ENCODE measurements around the gene DRAM1. TPM values are rescaled to one million over a fixed set of nuclear protein-coding genes. Genes with fewer than 3 reads are reported as not detected.

The DRAM1 gene
- total and polyA plus RNA-seq, 9 of the 15 experiments (the other 6 are each of a cell fraction or from before 2014, with no cell fraction given): 1.4 to 4.3 (median 2.7) TPM

DNA sequence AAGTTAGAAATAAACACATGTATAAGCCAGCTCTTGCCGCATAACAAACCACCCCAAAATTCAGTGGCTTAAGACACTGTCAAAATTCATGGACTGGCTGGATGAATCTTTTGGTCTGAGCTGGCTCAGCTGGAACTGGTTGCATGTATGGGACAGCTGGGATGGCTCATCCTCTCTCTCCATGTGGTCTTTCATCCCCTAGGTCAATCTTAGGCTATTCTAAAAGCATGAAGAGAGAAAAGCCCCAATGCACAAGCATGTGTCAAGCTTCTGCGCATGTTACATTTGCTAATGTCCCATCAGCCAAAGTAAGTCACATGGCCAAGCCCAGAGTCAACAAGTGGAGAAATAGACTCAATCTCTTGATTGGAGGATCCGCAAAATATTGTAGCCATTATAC is 71.0 kb downstream of the DRAM1 start:
- no peaks in the 10 kb centered on the region for H3K9me1 ChIP-seq (ENCODE audit: control insufficient read depth, insufficient read depth, low read length)
- no peak overlapping the region for H3K27ac ChIP-seq (ENCODE audit: extremely low read depth, low read depth, low read length)
- intact Hi-C loops (cut with micrococcal nuclease) (no loop called here), in situ Hi-C loops (cut with MboI) (loop anchor here (25.0 kb wide), 1 partner anchor 539 kb away; the partner anchor contains the start of gene IGF1)
- DNase-seq (ENCODE audit: extremely low read depth in 1 of 4, low spot score in 3 of 4) (no peak), FAIRE-seq (no peak), ATAC-seq (no peak)
- peaks cover 10 to 20% of the 10 kb centered on the region in 2 experiments; a peak in 4 of 5 replicates for H3K27me3 ChIP-seq (ENCODE audit: control insufficient read depth in 2 of 2, insufficient read depth in 2 of 2, low read length in 2 of 2)
- no peaks in the 10 kb centered on the region for H3K79me2 ChIP-seq (ENCODE audit: control insufficient read depth, insufficient read depth, low read length)
- no peak overlapping the region for H2AFZ ChIP-seq (ENCODE audit: low read depth, low read length)
- H3K9me3 ChIP-seq (replicated peaks; ENCODE audit: control insufficient read depth, insufficient read depth, low read depth, low read length): peaks cover 2% of the 10 kb centered on the region; the same call in 1 of the 2 replicates
- H3K36me3 ChIP-seq (ENCODE audit: control insufficient read depth, insufficient read depth, low read length): no peaks in the 10 kb centered on the region
- TF ChIP-seq ZZZ3 (IDR thresholded peaks at IDR 0.05): no peak
- peak; percentile 39 for TF ChIP-seq RBM25 (IDR thresholded peaks at IDR 0.05; ENCODE audit: low read depth, low read length, severe bottlenecking)
- CTCF ChIA-PET (ENCODE audit: low intra/inter-chr PET ratio): no interaction called here
- H4K20me1 ChIP-seq (replicated peaks; ENCODE audit: control insufficient read depth, insufficient read depth, low read length): no peaks in the 10 kb centered on the region
- no peak overlapping the region for H3K9ac ChIP-seq (ENCODE audit: insufficient read depth in 1 of 2, low read depth in 2 of 2, low read length in 2 of 2)
- WGBS (ENCODE audit: insufficient coverage, low coverage, missing lambda C conversion rate): 30% methylated on average over 3 of the region's 3 CpGs
- POLR2A ChIA-PET: no interaction called here
- no TSS peak for BruUV-seq (replicated peaks)
- H3K4me3 ChIP-seq: no peak overlapping the region
- H3K4me1 ChIP-seq (replicated peaks in 1 of 2; ENCODE audit: control insufficient read depth in 2 of 2, insufficient read depth in 2 of 2, low read length in 2 of 2): no peaks in the 10 kb centered on the region
- H3K4me2 ChIP-seq (ENCODE audit: insufficient read depth, low read length): no peak overlapping the region

GRCh38 chr12:101951002-101951670 is 73.8 kb downstream of the DRAM1 start:
- DNase-seq (ENCODE audit: extremely low read depth in 1 of 4, low spot score in 3 of 4) (no peak), FAIRE-seq (no peak), ATAC-seq (no peak)
- in situ Hi-C loops (cut with MboI): no loop called here
- CTCF ChIA-PET (ENCODE audit: low intra/inter-chr PET ratio): no interaction called here
- 4% methylated on average over 6 of the region's 6 CpGs for WGBS (ENCODE audit: insufficient coverage, low coverage, missing lambda C conversion rate)
- no peak for TF ChIP-seq NFE2 (IDR thresholded peaks at IDR 0.05; ENCODE audit: low read depth)
- TF ChIP-seq BRCA1 (IDR thresholded peaks at IDR 0.05): no peak
- TF ChIP-seq BRCA1 (CRISPR knock-in tag; IDR thresholded peaks at IDR 0.05): no peak
- TF ChIP-seq, protein P1, sequence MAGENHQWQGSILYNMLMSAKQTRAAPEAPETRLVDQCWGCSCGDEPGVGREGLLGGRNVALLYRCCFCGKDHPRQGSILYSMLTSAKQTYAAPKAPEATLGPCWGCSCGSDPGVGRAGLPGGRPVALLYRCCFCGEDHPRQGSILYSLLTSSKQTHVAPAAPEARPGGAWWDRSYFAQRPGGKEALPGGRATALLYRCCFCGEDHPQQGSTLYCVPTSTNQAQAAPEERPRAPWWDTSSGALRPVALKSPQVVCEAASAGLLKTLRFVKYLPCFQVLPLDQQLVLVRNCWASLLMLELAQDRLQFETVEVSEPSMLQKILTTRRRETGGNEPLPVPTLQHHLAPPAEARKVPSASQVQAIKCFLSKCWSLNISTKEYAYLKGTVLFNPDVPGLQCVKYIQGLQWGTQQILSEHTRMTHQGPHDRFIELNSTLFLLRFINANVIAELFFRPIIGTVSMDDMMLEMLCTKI (IDR thresholded peaks at IDR 0.05; ENCODE audit: partially characterized antibody): no peak
- no peaks in the 10 kb centered on the region for H4K20me1 ChIP-seq (replicated peaks; ENCODE audit: control insufficient read depth, insufficient read depth, low read length)
- H3K9me3 ChIP-seq (replicated peaks; ENCODE audit: control insufficient read depth, insufficient read depth, low read depth, low read length): peaks cover 2% of the 10 kb centered on the region; the same call in 1 of the 2 replicates
- H3K4me2 ChIP-seq (ENCODE audit: insufficient read depth, low read length): no peak overlapping the region
- H3K9me1 ChIP-seq (ENCODE audit: control insufficient read depth, insufficient read depth, low read length): no peaks in the 10 kb centered on the region
- no peak overlapping the region for H3K9ac ChIP-seq (ENCODE audit: insufficient read depth in 1 of 2, low read depth in 2 of 2, low read length in 2 of 2)
- no peaks in the 10 kb centered on the region for H3K4me1 ChIP-seq (replicated peaks in 1 of 2; ENCODE audit: control insufficient read depth in 2 of 2, insufficient read depth in 2 of 2, low read length in 2 of 2)
- no peak overlapping the region for H3K27ac ChIP-seq (ENCODE audit: extremely low read depth, low read depth, low read length)
- POLR2A ChIA-PET: no interaction called here
- H3K36me3 ChIP-seq (ENCODE audit: control insufficient read depth, insufficient read depth, low read length): no peaks in the 10 kb centered on the region
- intact Hi-C loops (cut with micrococcal nuclease): no loop called here
- no peak overlapping the region for H3K4me3 ChIP-seq
- no peak overlapping the region for H2AFZ ChIP-seq (ENCODE audit: low read depth, low read length)
- no peaks in the 10 kb centered on the region for H3K79me2 ChIP-seq (ENCODE audit: control insufficient read depth, insufficient read depth, low read length)
- peaks cover 3 to 13% of the 10 kb centered on the region in 2 experiments; a peak in 2 of 5 replicates for H3K27me3 ChIP-seq (ENCODE audit: control insufficient read depth in 2 of 2, insufficient read depth in 2 of 2, low read length in 2 of 2)
- BruUV-seq (replicated peaks): no TSS peak

Data from K562 (cell line).